Anterior cingulate cortex (tissue), 58 donors: Measurements from ENCODE around the gene CDK15.

Experiments
- DNase-seq, 58 donors: peaks; one replicate each; lab custom pipeline; 2025; lab: John Stamatoyannopoulos, UW

CDK15 gene

DNA sequence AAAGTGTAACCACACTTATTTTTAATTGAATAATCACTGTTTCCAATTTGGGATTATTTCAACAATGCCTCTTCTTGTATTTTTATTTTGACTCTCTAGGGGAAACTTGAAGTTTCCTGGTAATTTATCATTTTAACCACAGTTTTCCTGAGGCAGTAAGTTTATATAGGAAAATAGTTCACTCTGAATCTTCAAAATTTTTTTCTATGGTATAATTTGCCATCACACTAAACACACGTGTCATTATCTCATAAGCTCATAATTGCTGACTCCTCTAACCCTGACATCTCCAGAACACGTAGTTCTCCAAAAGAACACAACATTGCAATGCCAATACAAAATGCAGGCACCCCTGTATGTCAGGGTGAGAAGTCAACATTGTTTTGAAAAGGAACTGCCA is 125.1 kb downstream of the CDK15 start:
- no peak for DNase-seq

DNA sequence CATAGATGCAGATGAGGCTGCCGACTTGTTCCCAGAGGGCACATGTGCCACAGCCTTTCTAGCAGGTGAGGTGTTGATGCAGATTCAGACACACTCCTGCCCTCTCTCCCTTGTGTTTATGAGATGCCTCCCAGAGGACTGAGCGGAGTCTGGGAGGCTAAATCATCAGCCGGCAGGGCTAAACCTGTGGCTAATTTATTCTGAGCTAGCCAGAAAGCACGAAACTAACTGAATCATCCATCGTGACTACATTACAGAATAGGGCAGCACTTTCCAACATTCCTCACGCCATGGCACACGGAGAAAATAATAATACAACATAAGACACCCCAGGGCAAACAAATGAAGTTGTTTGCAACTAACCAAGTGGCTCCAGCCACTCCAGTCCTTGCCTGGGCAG is 125.6 kb downstream of the CDK15 start:
- DNase-seq, result peak in 1 of 58 donors; percentile 2

DNA sequence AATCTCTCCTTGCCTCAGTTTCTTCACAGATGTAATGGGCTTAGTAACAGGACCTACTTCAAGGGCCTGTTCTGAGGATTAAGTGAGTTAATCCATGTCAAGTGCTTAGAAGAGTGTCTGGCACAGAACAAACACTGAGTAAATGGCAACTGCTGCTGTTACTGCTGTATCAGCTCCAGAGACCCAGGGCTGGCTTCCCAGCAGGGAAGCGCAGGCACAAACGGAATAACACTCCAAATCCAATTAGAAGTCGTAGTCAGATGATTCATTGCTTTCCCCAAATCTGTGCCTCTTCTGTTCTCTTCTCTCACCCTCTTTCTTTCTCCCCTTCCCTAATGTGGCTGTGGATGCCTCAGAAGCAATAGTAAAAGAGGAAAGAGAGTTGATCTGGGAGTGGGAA is 126.2 kb downstream of the CDK15 start:
- DNase-seq, result peak in 2 of 58 donors; percentile 1 to 4

DNA sequence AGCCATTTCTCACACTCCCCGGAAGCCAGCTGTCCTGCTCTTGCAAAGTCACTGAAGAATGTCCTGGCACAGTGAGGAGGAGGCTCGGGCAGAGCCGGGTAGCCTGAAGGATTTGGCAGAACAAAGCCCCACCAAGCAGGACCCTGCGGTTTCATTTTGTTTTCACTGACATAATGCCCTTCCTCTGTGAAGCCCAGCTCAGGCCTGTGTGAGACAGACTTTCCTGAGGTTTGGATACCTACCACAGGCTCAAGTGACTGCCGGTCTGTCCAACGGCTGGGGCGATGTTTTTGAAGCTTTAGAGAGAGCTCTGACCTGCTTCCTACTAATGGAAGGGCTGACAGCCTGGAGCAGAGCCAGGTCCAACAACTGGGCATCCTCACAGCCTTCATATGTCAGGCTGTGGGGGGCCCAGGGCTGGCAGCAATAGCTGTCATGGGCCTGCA is 127.5 kb downstream of the CDK15 start:
- peak in 15 of 58 donors; percentile 1 to 60 (median 9) for DNase-seq

DNA sequence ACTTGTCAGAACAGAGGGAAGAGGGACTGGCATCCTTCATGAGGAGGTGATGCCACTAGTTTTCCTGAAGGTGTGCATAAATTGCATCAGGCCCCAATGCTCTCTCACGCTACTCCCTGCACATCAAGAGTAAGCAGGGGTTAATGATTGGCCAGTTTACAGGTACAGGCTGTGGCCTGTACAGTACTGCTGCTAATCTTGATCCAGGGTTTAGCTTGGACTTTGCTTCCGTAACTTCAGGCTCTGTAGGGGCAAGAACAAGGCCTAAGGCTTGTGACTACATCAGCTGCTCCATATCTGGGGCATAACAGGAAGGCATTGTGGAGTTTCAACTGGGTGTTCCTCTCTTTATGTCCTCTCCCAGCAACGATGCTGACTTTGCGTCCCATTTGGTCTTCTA is 130.5 kb downstream of the CDK15 start:
- no peak for DNase-seq

DNA sequence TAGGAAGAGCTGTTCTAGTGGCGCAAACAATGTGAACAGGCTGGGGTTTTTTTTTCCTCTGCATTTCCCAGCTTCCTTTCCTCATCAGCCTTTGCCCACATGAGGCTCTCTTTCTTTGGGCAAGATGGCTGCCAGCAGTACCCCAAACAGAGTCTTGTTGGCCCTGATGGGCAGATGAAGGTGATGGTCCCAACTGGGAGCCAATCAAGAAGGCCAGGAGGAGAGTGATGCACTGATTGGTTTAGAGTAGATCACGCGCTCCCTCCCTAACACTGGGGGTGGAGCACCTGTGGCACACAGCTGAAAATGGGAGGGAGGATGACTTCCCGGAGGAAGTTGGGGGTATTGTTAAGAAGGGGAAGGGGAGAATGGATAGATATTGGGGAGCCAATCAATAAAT is 131.0 kb downstream of the CDK15 start:
- no peak for DNase-seq

DNA sequence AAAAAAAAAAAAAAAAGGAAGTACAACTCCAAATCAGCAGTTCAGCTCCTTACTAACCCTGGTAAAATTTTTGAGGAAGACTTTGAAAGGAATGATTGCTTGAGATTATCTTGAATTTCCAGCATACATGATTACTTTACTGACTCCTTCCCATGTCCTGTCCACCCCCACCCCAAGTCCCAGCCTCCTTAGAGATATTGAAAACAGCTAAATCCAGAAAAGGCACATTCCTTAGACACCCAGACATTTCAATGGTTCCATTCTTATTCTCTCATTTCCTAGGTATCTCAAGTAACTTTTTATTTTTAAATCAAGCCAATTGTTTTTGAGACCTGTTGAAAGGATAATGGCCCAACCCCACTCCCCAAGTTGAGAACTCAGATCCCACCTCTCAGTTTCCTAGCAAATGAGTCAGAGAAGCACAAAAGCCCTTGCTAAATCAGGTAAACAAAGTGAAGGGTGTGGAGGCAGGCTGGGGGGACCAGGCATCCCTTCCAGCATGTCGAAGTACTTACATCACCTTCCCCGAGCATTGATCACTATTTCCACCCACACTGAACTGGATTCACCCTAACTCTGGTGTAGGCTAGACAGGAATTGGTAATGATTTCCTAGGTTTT is 131.9 kb downstream of the CDK15 start:
- no peak for DNase-seq

DNA sequence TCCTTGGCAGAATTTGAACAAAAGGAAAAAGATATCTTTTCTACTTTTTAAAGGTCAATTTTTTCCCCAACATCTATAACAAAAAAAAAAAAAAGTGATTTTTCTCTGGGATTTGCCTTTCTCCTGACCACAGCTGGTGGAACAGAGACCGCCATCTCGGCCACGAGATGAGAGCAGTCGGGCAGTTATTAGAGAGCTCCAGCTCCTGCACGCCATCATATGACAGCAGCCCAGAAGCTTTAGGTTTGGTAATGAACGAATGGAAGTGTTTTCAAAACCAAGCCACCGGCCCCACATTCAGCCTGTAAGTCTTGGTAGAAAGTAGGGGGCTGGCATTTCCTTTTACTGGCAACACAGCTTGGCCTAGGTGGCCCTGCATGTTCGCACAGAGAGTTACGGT is 132.4 kb downstream of the CDK15 start:
- no peak for DNase-seq

DNA sequence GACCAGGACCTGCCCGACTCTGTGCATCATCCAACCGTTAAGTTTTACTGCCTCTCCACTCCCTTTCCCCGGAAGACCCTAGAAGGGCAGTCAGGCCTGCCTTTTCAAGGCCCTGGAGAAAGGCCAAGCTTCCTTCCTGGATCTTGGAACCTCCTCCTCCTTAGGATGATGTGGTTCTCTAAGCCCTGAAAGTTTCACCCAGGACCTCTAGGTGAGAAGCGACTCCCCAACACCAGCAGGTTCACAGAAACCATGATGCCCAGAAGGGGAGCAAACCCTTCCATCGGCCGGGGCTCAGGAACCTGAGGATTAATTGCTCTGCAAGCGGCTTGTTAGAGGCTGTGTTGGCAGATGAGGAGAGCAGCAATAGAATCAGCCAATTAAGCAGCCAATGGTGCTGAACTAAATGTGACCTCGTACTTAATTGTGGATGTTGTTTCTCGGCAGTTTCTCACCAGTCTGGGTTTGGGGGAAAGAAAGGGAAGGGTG is 133.2 kb downstream of the CDK15 start:
- DNase-seq, result peak in 4 of 58 donors; percentile 2 to 44 (median 10)

DNA sequence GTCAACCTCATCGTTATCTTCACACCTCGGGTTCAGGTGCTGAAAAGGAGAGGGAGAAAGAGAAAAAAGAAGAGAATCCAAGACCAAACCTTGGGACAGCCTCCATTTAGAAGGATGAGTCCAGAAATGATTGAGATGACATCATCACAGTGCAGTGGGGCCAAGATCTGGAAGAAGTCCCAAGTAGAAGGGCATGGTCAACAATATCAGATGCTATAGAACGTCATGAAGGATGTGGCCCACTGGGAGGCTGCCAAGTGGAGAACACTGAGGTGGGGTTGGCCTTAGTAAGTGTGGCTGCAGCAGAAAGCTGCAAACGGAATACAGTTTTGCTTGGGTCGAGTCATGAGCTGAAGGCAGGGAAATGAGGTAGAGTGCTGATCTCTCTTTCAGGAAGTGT is 136.2 kb downstream of the CDK15 start:
- DNase-seq, result no peak
